Mesenchymal stem cell (in vitro differentiated cells and primary cell): ENCODE data around the gene SDCBP2.

Experiments
- DNase-seq: peaks from one replicate; pipeline ENCODE4 v3.0.0-alpha.2; 2013
- H2AFZ ChIP-seq: one replicate; pipeline ENCODE4 v1.6.1; 2013; ENCODE audit warnings: low read depth, mild to moderate bottlenecking, control low read depth, inconsistent platforms, low read length, moderate library complexity
- H2AK5ac ChIP-seq: 2 replicates; pipeline ENCODE4 v1.6.1; 2013; ENCODE audit warnings: low read length, moderate library complexity, mild to moderate bottlenecking, inconsistent platforms; ENCODE audit not compliant: severe bottlenecking
- H2BK120ac ChIP-seq: one replicate; pipeline ENCODE4 v1.6.1; 2013; ENCODE audit warnings: low read depth, mild to moderate bottlenecking, inconsistent platforms, low read length, moderate library complexity
- H2BK12ac ChIP-seq, 2 experiments: one replicate each; pipeline ENCODE4 v1.6.1; 2013; ENCODE audit warnings: inconsistent platforms in 2 of 2, low read length in 2 of 2, mild to moderate bottlenecking in 2 of 2, moderate library complexity in 2 of 2, control low read depth in 1 of 2
- H2BK15ac ChIP-seq: one replicate; pipeline ENCODE4 v1.6.1; 2013; ENCODE audit warnings: mild to moderate bottlenecking, low read depth, inconsistent platforms; ENCODE audit not compliant: poor library complexity, severe bottlenecking
- H2BK5ac ChIP-seq: 2 replicates; pipeline ENCODE4 v1.6.1; 2013; ENCODE audit warnings: low read depth, mild to moderate bottlenecking, low read length, control low read depth, inconsistent platforms; ENCODE audit not compliant: poor library complexity, severe bottlenecking
- H3K14ac ChIP-seq, 2 experiments: one replicate each; pipeline ENCODE4 v1.6.1; 2013; ENCODE audit warnings: inconsistent platforms in 2 of 2, low read length in 2 of 2, control low read depth in 1 of 2, mild to moderate bottlenecking in 1 of 2, moderate library complexity in 1 of 2
- H3K18ac ChIP-seq, 2 experiments: one replicate each; pipeline ENCODE4 v1.6.1; 2013; ENCODE audit warnings: inconsistent platforms in 2 of 2, low read length in 2 of 2, control low read depth in 1 of 2, low read depth in 1 of 2, mild to moderate bottlenecking in 1 of 2
- H3K23ac ChIP-seq, 2 experiments: one replicate each; pipeline ENCODE4 v1.6.1; 2013; ENCODE audit warnings: inconsistent platforms in 2 of 2, low read length in 2 of 2, mild to moderate bottlenecking in 2 of 2, moderate library complexity in 2 of 2, control low read depth in 1 of 2
- H3K27ac ChIP-seq: 2 replicates; pipeline ENCODE4 v1.5.1; 2013; ENCODE audit warnings: mild to moderate bottlenecking, moderate library complexity, low read length, control low read depth, inconsistent platforms; ENCODE audit not compliant: poor library complexity, severe bottlenecking
- H3K27me3 ChIP-seq, 2 experiments: 2 replicates each; pipeline versions ENCODE4 v1.6.1 to v1.7.0; 2013; ENCODE audit warnings: low read length in 2 of 2, mild to moderate bottlenecking in 2 of 2, moderate library complexity in 2 of 2, control low read depth in 1 of 2, inconsistent platforms in 1 of 2; ENCODE audit not compliant: control insufficient read depth in 1 of 2, insufficient read depth in 1 of 2
- H3K36me3 ChIP-seq, 2 experiments: 2 replicates each; pipeline versions ENCODE4 v1.6.1 to v1.7.0; 2013; ENCODE audit warnings: low read length in 2 of 2, control low read depth in 1 of 2, inconsistent platforms in 1 of 2, low read depth in 1 of 2, mild to moderate bottlenecking in 1 of 2; ENCODE audit not compliant: insufficient read depth in 2 of 2, control insufficient read depth in 1 of 2
- H3K4ac ChIP-seq, 2 experiments: one replicate each; pipeline ENCODE4 v1.6.1; 2013; ENCODE audit warnings: inconsistent platforms in 2 of 2, low read length in 2 of 2, mild to moderate bottlenecking in 2 of 2, moderate library complexity in 2 of 2, control low read depth in 1 of 2, low read depth in 1 of 2
- H3K4me1 ChIP-seq: 2 replicates; pipeline ENCODE4 v1.6.1; 2013; ENCODE audit warnings: low read depth, low read length, control low read depth; ENCODE audit not compliant: control insufficient read depth, insufficient read depth
- H3K4me2 ChIP-seq: 2 replicates; pipeline ENCODE4 v1.6.1; 2013; ENCODE audit warnings: low read length, mild to moderate bottlenecking, inconsistent platforms; ENCODE audit not compliant: poor library complexity, severe bottlenecking
- H3K4me3 ChIP-seq, 2 experiments: 2 replicates each; pipeline versions ENCODE4 v1.5.1 to v1.7.0; 2013; ENCODE audit warnings: low read length in 2 of 2, mild to moderate bottlenecking in 2 of 2, control low read depth in 1 of 2, low read depth in 1 of 2; ENCODE audit not compliant: insufficient read depth in 1 of 2
- H3K79me1 ChIP-seq: replicated peaks from 2 replicates; pipeline ENCODE4 v1.6.1; 2013; ENCODE audit warnings: mild to moderate bottlenecking, control low read depth, low read length, inconsistent platforms; ENCODE audit not compliant: poor library complexity, severe bottlenecking
- H3K9ac ChIP-seq: 2 replicates; pipeline ENCODE4 v1.7.0; 2013; ENCODE audit warnings: mild to moderate bottlenecking, low read length, moderate library complexity
- H3K9me3 ChIP-seq: 2 replicates; pipeline ENCODE4 v1.7.0; 2013; ENCODE audit warnings: mild to moderate bottlenecking, low read length; ENCODE audit not compliant: control insufficient read depth
- H4K8ac ChIP-seq: one replicate; pipeline ENCODE4 v1.6.1; 2013; ENCODE audit warnings: inconsistent platforms, mild to moderate bottlenecking, low read length, moderate library complexity
- H4K91ac ChIP-seq: one replicate; pipeline ENCODE4 v1.6.1; 2013; ENCODE audit warnings: mild to moderate bottlenecking, low read length, inconsistent platforms
- WGBS: methylation state at CpG from one replicate; pipeline ENCODE4 v1.1.7; 2013; ENCODE audit warnings: mixed read lengths; 5-methylcytosine and 5-hydroxymethylcytosine counted together

SDCBP2 gene

DNA sequence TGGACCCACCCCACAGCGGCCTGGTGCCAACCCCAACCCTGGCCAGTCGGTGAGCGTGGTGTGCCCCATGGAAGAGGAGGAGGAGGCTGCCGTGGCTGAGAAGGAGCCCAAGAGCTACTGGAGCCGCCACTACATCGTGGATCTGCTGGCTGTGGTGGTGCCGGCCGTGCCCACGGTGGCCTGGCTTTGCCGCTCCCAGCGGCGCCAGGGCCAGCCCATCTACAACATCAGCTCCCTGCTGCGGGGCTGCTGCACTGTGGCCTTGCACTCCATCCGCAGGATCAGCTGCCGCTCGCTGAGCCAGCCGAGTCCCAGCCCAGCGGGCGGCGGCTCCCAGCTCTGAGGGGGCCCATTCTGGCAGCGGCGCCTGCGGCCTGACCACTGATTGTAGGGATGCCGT, 23.2 kb downstream of the SDCBP2 start:
- Histone ChIP-seq H3K4me2 (no peak overlapping the region), H3K9ac (no peak overlapping the region), H2BK120ac (no peak overlapping the region), H3K4me3 (no peak overlapping the region), H2BK5ac (no peak overlapping the region), H4K91ac (no peak overlapping the region), H3K4ac (no peak overlapping the region), H3K14ac (no peak overlapping the region), H3K79me1 (no peaks in the 10 kb centered on the region), H3K4me1 (peaks cover 15% of the 10 kb centered on the region), H2AFZ (no peak overlapping the region), H2AK5ac (no peak overlapping the region), H3K27ac (no peak overlapping the region), H2BK12ac (no peak overlapping the region), H3K27me3 (no peaks in the 10 kb centered on the region), H4K8ac (no peak overlapping the region), H3K36me3 (peaks cover 13 to 58% of the 10 kb centered on the region in 2 experiments), H3K18ac (no peak overlapping the region), H3K23ac (no peak overlapping the region), H2BK15ac (no peak overlapping the region), H3K9me3 (no peaks in the 10 kb centered on the region)
- 91% methylated on average over 19 of the region's 24 CpGs for WGBS
- DNase-seq = no peak

- no peaks in the 10 kb centered on the region for H3K79me1 ChIP-seq
- H3K14ac ChIP-seq = no peak overlapping the region
- no peak overlapping the region for H4K8ac ChIP-seq
- H3K4me3 ChIP-seq = no peak overlapping the region
- no peak overlapping the region for H2BK120ac ChIP-seq
- H3K4me1 ChIP-seq = peaks cover 20% of the 10 kb centered on the region
- no peaks in the 10 kb centered on the region for H3K27me3 ChIP-seq
- H2AFZ ChIP-seq = no peak overlapping the region
- DNase-seq = no peak
- H3K36me3 ChIP-seq = peaks cover 14 to 63% of the 10 kb centered on the region in 2 experiments
- no peak overlapping the region for H3K4me2 ChIP-seq
- no peak overlapping the region for H3K27ac ChIP-seq
- no peak overlapping the region for H3K9ac ChIP-seq
- 95% methylated on average over 30 of the region's 31 CpGs for WGBS
- no peak overlapping the region for H2BK5ac ChIP-seq
- no peak overlapping the region for H3K4ac ChIP-seq
- H3K18ac ChIP-seq = no peak overlapping the region
- H2BK15ac ChIP-seq = no peak overlapping the region
- no peak overlapping the region for H2AK5ac ChIP-seq
- no peak overlapping the region for H4K91ac ChIP-seq
- H3K23ac ChIP-seq = no peak overlapping the region
- H2BK12ac ChIP-seq = no peak overlapping the region
- no peaks in the 10 kb centered on the region for H3K9me3 ChIP-seq
These were observed 24.0 kb downstream of the SDCBP2 start for GRCh38 chr20:1304710-1305515.

GRCh38 chr20:1302685-1303541, 26.0 kb downstream of the SDCBP2 start:
- 96% methylated on average over 12 of the region's 12 CpGs for WGBS
- Histone ChIP-seq H2BK5ac (no peak overlapping the region), H4K8ac (no peak overlapping the region), H3K27ac (no peak overlapping the region), H2BK120ac (no peak overlapping the region), H3K36me3 (peaks cover 32 to 66% of the 10 kb centered on the region in 2 experiments), H3K27me3 (no peaks in the 10 kb centered on the region), H3K79me1 (no peaks in the 10 kb centered on the region), H3K9ac (no peak overlapping the region), H2AFZ (no peak overlapping the region), H2BK12ac (no peak overlapping the region), H3K4me3 (no peak overlapping the region), H3K18ac (no peak overlapping the region), H3K14ac (no peak overlapping the region), H2BK15ac (no peak overlapping the region), H3K4me2 (no peak overlapping the region), H3K9me3 (no peaks in the 10 kb centered on the region), H3K23ac (no peak overlapping the region), H4K91ac (no peak overlapping the region), H2AK5ac (no peak overlapping the region), H3K4ac (no peak overlapping the region), H3K4me1 (peaks cover 17% of the 10 kb centered on the region)
- no peak for DNase-seq

GRCh38 chr20:1301031-1301529, 27.9 kb downstream of the SDCBP2 start:
- H3K4me2 ChIP-seq = no peak overlapping the region
- peaks cover 43 to 66% of the 10 kb centered on the region in 2 experiments for H3K36me3 ChIP-seq
- H3K23ac ChIP-seq = no peak overlapping the region
- no peak overlapping the region for H3K4ac ChIP-seq
- no peak overlapping the region for H3K14ac ChIP-seq
- no peak overlapping the region for H2AK5ac ChIP-seq
- H4K8ac ChIP-seq = no peak overlapping the region
- no peak overlapping the region for H2BK5ac ChIP-seq
- H3K27ac ChIP-seq = no peak overlapping the region
- peak overlapping the region; percentile 38 for H3K9ac ChIP-seq
- no peak overlapping the region for H2BK120ac ChIP-seq
- peaks cover 3% of the 10 kb centered on the region for H3K79me1 ChIP-seq
- no peaks in the 10 kb centered on the region for H3K9me3 ChIP-seq
- no peaks in the 10 kb centered on the region for H3K27me3 ChIP-seq
- no peak overlapping the region for H2BK15ac ChIP-seq
- H4K91ac ChIP-seq = no peak overlapping the region
- WGBS = 50% methylated on average over 7 of the region's 9 CpGs
- H3K4me1 ChIP-seq = peaks cover 17% of the 10 kb centered on the region
- H2AFZ ChIP-seq = no peak overlapping the region
- H2BK12ac ChIP-seq = no peak overlapping the region
- H3K18ac ChIP-seq = no peak overlapping the region
- no peak overlapping the region for H3K4me3 ChIP-seq
- peak; percentile 30 for DNase-seq
